HG03025 (cell line): ENCODE data around the gene KCTD1.

ENCODE experiments used
- ATAC-seq: cut with Tn5 transposase; IDR thresholded peaks from one replicate; pipeline ENCODE4 v1.9.1; 2021; ENCODE audit warnings: mild to moderate bottlenecking, moderate library complexity; ENCODE audit not compliant: unreplicated experiment, low FRiP score

Gene KCTD1

DNA sequence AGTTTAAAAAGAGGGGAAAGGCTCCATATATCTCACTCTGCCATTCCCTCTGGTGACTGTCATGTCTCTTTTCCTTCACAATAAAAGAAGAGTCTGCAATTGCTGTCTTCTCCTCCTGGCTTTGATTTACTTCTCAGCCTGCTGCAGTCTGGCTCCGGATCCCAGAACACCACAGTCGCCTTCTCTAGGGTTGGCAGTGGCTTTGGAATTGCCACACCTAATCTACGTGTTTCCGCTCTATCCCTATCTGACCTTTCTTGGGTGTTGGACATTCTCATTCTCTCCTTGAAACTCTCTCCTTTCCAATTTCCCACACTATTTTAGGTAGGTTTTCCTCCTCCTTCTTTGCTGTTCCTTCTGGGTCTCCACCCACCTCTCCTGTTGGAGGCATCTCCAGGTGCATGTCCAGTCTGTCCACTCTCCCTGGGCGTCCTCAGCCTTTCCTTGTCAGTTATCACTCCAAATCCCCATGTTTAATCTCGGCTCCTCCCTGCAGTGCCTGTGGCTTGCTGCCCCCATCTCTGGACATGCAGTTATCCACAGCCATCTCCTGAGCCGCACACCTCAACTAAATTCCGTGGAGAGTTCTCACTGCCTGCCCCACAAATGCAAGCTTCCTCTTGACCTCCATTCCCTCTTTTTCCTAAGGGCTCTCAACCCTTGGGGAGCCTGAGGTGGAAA is 112.8 kb downstream of the KCTD1 start:
- ATAC-seq: no peak

DNA sequence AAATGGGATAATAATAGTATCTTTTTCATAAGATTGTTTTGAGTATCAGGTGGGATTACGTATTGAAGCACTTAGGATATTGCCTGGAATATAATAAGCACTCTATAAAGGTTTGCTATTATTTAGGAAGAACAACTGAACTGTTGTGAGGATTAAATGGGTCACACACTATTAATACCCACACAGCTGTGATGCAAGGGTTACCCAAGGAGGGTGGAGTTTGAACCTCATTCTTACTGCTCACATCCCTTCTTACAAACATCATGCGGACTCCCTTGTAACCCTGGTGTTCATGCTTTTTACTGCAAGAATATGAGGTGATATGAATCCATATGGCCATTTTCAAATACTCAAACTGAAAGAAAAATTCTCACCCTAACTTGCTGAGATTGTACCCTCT is 113.5 kb downstream of the KCTD1 start:
- no peak for ATAC-seq

DNA sequence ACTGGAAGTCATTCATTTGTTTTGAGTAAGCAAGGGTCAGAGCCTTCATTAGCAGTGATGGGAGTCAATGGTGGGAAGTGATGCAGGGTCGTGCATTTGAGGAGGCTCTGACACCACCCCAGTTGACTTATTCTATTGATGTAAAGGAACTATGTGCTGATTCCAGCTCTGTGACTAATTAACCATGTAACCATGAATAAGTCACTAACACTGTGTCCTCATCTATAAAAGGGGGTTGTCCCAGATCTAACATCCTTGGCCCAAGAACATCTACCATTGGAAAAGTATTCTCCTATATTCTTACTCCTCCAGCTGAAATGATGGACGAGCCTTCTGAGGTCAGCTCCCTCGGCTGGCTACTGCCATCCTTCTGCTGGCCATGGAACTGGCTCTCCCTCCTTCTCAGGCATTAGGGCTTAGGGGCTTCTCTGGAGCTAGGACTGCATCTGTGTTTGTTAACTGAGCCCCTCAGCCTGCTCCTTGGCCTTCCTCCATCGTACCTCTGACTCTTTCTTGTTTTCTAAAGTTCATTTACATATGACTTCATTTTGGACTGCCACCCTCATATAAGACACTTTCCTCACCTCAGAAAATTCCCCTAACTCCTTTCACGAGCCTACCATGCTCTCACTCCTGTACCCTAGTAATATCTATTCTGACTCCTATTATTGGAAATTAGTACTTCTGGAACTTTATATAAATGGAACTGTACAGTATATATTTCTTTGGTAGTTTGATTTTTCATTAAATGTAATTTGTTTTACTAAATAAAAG is 115.5 kb downstream of the KCTD1 start:
- ATAC-seq: no peak

DNA sequence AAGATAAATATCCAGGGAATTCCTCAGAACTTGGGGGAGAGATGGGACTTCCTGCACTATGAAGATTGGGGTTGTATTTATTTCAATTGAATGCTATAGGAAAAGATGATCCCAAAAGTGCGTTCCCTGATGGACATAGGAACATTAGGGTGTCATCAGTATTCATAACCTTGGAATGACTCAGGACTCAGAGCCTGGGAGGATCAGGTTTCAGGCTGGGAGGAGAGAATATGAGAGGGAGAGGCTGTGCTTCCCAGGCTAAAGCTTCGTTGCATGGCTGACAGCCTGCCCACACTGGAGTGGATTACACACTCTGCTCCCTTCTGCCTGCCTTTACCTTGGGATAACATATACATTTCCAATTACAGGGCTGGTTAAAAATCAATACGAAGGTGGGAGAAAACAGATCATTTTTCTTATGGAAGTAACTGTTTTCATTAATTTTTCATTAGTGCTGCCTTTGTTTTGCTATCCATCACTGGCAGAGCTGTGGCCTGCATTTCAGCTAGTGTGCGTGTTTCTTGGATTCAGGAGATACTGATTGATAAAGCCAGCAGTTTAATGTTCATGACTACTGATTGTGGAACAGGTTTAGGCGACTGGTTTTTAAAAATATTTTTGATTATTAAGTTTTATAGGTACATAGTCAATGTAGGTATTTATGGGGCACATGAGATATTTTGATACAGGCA is 118.7 kb downstream of the KCTD1 start:
- no peak for ATAC-seq

DNA sequence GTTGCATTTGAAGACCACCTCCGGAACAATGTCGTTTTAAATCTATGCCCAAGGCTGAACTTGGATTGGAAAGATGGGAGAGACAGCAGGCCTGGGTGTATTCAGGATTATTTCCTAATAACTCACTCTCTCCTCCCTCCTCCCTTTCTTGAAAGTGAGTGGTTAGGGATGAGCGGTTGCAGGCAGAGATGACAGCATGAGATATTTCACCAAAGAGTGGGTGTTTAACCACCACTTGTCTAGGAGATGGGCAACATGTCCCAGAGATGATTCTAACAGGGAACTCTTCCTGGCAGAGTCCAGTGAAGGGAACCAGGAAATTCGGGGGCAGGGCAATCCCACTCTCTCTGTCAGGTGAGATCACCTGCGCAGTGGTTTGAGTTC is 123.2 kb downstream of the KCTD1 start:
- no peak for ATAC-seq

DNA sequence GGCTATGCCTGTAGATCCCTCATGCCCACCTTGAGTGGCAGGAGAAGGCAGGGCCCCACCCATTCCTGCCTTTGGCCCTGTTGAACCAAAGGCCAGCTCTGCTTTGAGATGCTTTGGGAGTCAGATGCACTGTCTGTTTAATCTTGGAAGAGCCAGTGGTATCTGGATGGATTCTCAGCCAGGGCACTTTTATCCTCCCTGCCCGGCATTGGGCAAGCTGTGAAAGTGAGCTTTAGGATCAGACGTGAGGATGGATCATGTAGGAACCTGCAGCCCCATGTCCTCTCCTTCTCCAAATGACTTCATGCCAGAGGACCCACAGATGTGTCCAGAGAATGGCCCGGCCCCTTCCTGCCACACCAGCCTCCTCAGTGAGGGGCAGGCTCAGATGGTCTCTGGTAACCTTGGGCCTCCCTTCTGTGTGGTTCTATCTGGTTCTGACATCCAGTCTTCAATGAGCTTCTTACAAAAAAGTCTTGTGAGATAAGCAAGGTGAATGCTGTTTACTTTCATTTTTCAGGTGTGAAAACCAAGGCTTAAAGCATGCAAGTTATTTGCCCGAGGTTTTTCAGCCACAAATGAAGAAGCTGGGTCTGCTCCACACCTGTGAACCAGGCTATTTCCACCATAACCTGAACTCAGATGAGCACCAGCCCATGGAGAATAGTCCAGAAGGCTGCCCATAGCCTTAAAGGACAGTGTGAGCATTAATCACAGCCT is 123.8 kb downstream of the KCTD1 start:
- ATAC-seq: no peak

DNA sequence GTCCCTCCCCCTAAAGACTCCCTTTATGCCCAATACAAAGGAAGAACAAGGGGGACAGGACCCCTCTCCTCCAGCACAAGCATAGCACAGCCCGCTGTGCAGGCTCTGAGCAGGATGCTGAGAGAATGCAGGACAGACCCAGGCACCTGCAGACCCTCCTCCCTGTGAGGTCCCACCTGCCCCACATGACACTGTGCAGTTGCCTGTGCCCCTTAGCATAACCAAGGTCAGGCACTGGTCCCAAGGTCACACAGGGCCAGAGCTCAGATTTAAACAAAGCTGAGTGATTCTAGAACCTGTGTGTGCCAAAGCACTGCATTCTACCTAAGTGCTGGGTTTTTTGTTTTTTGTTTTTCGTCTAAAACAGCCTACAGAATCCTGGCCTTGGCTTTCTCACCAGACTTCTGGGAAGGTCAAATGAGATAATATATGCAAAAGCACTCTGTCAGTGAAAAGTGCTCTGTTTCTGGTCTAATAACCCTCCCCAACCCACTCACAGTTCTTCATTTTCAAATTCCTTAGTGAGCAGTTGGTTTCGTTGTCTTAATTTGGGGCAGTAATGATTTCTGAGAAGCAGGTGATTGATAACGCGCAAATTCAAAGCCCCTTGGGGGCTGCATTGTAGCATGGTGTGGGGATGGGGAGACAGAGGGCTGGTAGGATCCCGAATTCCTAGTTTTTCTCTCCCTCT is 125.7 kb downstream of the KCTD1 start:
- ATAC-seq: peak; percentile 89

DNA sequence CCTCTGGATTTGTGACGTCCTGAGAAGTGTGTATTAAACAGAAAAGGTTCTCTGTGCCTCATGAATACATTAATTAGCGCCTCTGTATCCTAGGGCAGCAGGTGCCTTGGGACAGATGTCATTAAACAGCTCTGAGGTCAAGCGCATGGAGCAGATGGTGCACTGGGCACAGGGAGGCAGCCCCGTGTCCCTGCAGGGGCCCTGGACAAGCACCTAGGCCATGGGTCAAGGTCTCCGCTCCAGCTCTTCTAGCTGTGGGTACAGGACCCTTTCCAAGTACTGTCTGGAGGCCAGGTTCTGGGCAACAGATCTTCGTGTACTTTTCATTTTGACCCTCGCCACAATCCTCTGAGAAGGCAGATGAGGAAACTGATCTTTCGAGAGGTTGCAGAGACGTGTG is 126.4 kb downstream of the KCTD1 start:
- no peak for ATAC-seq

DNA sequence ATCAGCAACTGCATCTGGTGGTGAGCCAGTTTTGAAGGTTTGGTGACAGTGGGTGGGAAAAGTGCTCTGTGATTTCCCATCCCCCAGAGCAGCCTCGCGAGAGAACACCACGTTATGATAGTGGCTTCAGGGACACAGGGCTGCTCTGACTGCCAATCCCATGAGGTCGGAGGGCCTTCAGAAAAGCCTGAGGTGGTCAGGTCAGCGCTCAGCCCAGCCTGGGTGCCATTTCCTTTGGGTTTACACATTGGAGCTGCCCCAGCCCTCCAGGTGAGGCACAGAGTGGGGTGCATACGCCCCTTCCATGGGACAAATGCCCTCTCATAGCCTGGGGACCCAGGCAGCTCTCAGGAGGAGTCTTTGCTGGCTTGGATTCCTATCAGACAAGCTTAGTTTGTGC is 126.8 kb downstream of the KCTD1 start:
- ATAC-seq: no peak

DNA sequence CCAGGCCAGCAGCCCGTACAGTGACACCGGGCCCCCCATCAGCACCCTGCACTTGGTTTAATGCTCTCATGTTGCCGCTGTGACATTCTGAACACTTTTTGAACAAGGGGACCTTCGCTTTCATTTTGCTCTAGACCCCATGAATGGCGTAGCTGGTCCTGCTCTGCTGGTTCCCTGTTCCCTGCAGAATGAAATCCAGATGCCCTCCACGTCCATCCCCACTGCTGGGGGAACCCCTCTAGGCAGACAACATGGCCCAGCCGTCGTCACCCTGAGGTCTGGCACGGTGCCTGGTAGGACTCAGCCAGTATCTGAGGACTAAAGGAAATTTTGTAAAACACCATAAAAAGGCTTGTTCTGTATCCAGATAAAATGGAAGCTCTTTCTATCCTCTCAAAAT is 128.6 kb downstream of the KCTD1 start:
- no peak for ATAC-seq

DNA sequence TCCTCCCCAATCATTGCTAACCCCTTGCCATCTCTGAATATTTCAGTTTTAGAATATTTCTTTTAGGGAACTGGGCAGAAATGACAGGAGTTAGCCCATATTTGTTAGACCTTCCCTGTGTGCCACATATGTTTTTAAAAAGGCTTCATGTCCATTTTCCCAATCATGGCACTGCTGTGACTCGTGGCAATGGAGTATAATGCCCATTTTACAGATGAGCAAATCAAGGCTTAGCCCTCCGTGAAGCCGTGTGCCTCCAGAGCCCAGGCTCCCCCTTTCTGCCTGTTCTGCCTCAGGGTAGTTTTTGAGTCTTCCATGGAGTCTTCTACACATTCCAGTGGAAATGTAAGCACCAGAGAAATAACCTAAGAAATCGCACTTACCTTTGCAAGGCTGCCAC is 130.1 kb downstream of the KCTD1 start:
- ATAC-seq: no peak

DNA sequence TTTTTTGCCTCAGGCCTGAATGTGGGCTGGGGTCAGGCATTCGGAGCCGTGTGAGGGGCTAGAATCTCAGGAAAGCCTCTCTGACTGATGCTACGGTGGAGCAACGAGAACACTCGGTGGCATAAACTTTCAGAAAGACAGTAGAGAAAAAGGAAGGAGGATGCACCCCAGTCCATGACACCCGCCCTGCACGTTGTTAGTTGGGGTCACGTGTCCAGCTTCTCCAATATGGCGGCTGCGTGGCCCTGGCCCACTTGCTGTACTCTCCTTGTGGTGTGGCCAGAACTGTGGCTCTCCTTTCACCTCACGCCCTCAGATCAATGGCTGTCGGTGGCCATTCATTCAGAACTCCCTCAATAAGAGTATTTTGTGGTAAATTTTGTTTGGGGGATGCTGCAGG is 131.2 kb downstream of the KCTD1 start:
- no peak for ATAC-seq

DNA sequence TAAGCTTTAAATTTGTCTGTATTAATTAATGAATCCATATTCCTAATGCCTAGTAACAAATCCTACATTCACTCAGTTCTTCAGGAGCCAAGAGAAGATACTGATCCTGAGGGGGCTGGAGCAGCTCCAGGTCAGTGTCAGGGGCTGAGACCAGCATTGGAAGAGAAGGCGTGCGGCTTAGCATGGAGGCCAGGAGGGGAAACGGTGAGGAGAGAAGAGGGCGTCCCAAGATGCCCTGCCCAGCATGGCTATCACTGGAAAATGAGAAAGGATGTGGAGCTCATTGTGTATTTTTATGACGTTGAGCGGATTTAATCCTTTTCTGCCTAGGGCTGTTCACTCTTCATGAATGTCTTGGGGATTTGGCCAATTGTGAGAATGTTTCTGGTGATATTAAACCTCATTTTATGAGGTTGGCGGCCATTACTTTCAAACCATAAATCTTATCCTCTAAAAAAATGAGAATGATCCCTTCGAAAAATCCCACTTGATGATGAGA is 131.7 kb downstream of the KCTD1 start:
- ATAC-seq: no peak

DNA sequence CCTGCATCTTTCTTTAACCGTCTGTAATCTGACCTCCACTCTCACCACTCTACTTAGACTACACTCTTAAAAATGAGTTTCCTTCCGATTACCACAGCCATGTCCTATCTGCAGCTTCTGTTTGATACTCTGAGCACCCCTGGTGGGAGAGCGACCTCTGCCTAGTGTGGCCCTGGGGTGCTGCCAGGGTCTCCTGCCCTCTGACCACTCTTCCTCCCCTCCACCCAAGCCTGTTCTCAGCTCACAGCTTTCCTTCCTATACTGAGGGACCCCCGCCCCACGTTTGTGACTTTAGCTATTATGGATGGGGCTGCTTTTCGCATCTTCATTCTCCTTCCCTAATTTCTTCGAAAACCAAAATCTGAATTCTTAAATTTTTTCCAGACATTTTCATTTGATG is 132.7 kb downstream of the KCTD1 start:
- ATAC-seq: no peak

DNA sequence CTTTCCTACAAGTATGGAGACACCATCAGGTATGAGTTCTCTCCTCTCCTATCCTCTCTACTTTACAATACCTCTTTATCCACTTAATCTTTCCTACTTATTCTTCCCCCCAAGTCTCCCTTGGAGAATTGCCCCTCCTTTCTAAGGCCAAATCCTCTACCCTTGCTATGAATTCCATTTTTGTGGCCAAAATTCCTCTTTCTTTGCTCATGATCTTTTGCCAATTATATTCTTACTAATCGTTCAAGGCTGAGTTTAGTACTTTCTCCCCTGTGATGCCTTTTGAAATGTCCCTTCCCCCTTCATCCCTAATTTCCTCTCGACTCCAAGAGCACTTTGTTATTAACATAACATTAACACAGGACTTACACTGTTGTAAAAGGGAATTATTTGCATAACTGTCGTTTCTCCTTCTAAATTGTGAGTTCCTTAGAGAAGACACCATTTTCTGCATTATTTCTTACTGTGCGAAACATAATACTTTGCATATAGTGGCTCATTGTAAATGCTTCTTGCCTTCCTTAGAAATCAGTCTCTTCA is 133.4 kb downstream of the KCTD1 start:
- ATAC-seq: no peak

DNA sequence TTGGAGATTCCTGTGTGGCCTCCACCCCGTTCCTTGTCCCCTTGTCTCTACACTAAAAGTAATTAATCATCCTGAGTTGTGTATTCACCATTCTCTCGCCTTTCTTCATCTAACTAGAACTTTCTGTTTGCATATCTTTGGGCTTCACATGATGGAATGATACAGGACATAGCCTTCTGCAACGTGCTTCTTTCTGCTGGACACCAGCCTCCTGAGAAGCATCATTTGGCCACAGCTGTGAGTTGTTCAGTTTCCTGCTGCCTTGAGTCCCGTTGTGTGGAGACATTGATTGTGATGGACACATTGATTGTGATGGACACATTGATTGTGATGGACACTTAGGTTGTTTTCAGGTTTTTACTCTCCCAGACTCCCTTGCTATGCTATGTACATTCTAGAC is 139.3 kb downstream of the KCTD1 start:
- no peak for ATAC-seq

DNA sequence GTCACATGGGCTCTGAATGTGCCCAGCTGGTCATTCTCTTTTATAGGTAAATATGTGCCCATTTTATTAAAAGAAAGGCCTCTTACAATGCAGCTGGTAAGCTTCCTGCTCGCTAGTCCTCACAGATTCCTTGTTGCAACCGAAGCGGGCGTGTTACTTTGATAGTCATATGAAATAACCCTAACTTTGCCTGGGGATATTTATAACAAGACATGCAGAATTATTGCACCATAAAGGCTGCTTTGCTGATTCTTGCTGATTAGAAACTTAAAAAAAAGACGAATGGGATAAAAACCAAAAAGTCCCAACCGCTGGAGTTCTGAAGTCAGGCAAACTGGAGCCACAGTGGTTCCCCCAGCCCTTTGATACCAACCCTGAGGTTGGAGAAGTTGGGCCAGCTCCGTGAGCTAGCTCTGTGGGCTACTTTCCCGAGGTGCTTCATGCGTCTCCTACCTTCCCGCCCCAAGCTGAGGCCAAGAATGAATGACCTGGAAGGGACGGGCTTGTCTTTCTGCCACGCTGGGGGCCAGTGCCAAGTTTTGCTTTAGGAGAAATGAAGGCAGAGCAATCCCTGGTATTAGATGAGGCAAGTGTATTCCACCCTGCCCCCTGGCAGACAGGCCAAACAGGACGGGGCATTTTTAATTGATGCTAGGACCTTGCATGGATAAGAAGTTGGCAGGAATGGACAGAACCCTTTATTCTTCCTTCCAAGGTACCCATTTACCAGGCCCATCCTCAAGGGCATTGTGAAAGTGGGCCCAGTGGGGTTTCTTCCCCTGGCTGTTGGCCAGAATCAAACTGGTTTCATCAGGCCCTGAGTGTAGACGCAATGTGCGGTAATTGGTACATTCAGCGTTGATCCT is 140.4 kb downstream of the KCTD1 start:
- ATAC-seq: no peak

DNA sequence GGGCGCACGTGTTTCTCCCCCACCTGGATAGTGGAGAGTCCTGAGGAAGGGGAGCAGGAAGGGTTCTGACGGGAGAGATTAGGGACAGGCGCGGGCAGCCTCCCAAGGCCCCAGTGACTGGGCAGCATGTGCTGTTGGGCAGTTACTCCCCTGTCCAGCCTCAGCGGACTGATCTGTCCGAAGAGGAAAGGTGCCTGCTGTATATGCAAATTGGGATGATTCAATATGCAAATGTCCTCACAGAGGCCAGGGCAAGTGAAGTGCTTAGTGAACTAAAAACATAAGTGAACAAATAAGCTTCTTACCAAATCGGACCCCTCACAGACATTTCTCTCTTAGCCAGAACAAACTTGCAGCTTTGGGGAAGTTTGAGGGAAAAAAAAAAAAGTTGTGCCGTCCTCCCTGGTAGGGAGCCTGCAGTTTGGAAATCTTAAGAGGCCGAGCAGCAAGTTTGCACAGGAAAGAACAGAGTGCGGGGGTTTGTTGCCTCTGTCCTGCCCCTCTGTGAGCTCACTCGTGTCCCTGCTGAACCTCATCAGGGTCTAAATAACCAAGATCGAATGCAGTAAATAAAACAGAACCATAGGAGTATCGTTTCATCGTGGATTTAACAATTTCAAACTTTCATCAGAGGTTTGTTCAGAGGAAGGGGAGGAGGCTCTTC is 141.4 kb downstream of the KCTD1 start:
- no peak for ATAC-seq

DNA sequence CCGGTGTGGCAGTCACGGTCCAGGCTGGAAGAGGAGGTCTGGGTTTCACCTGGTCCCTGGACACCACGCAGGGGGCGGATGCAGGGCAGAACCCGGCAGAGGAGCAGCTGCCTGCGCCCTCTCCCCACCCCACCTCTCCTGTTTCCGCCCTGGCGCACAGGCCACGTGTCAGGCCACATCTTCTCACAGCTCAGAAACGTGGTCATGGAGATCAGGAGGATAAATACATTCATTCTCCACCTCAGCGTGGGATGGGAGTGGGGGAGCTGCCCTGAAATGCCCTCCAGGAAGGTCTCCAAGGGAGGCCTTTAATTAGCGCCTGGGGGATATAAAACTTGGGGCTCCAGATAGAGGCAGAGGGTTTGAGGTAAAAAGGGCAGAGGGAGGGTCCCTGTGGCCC is 142.0 kb downstream of the KCTD1 start:
- no peak for ATAC-seq
